ENCODE data around the gene MUC3A. TPM values are rescaled to one million over a fixed set of nuclear protein-coding genes. Genes with fewer than 3 reads are reported as not detected.

MUC3A gene
- total RNA-seq, 4 donors from 2014 or later: 0.22 TPM; not detected in 3

DNA sequence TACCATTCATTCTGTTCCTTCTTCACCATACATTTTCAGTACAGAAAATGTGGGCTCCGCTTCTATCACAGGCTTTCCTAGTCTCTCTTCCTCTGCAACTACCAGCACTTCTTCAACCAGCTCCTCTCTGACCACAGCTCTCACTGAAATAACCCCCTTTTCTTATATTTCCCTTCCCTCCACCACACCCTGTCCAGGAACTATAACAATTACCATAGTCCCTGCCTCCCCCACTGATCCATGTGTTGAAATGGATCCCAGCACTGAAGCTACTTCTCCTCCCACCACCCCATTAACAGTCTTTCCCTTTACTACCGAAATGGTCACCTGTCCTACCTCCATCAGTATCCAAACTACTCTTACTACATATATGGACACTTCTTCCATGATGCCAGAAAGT is 10.6 kb downstream of the MUC3A start:
- peaks cover 0 to 16% of the 10 kb centered on the region in 2 donors for H3K27me3 ChIP-seq
- TF ChIP-seq POLR2A (IDR thresholded peaks at IDR 0.05) (no peak), CTCF (IDR thresholded peaks at IDR 0.05) (no peak), EP300 (IDR thresholded peaks at IDR 0.05) (no peak)
- DNase-seq (ENCODE audit: low spot score in 2 of 2): no peak
- no peak overlapping the region for H3K27ac ChIP-seq
- WGBS, 2 donors: 67 to 72% methylated on average over 2 of the region's 2 CpGs
- no peak overlapping the region for H3K4me3 ChIP-seq
- H3K36me3 ChIP-seq: no peaks in the 10 kb centered on the region
- no peaks in the 10 kb centered on the region for H3K4me1 ChIP-seq
- H3K9me3 ChIP-seq: no peaks in the 10 kb centered on the region

DNA sequence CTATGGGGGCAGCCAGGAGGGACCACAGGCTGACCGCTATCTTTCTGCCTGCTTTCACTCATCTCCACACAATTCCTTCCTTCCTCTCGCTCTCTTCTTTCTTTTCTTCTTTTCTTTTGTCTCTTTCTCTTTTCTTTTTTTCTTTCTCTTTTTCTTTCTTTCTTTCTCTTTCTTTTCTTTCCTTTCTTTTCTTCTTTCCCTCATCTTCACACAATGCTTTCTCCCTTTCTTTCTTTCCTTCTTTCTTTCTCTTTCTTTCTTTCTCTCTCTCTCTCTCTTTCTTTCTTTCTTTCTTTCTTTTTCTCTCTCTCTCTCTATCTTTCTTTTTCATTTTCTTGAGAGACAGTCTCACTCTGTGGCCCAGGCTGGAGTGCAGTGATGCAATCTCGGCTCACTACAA is 13.2 kb downstream of the MUC3A start:
- Histone ChIP-seq H3K36me3 (no peaks in the 10 kb centered on the region), H3K4me1 (peaks cover 0 to 18% (median 5%) of the 10 kb centered on the region in 4 donors), H3K27ac (no peak overlapping the region), H3K9me3 (no peaks in the 10 kb centered on the region), H3K4me3 (no peak overlapping the region), H3K27me3 (peaks cover 0 to 42% of the 10 kb centered on the region in 2 donors)
- 81 to 85% methylated on average over 3 of the region's 3 CpGs for WGBS, 2 donors
- DNase-seq (ENCODE audit: low spot score in 2 of 2): no peak
- TF ChIP-seq POLR2A (IDR thresholded peaks at IDR 0.05) (no peak), CTCF (IDR thresholded peaks at IDR 0.05) (no peak), EP300 (IDR thresholded peaks at IDR 0.05) (no peak)

DNA sequence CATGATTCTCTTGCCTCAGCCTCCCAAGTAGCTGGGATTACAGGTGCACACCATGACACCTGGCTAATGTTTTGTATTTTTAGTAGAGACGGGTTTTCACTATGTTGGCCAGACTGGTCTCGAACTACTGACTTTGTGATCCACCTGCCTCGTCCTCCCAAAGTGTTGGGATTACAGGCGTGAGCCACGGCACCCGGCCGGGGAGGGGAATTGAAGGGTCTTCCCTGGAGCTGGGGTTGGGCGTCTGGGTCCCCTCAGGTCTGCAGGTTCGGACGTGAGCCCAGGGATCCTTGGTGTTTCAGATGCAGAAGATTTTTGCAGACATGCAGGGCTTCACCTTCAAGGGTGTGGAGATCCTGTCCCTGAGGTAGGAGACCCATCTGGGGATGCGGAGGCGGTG is 14.1 kb downstream of the MUC3A start:
- WGBS, 2 donors: 80 to 85% methylated on average over 12 of the region's 12 CpGs
- DNase-seq (ENCODE audit: low spot score in 2 of 2): no peak
- H3K9me3 ChIP-seq: no peaks in the 10 kb centered on the region
- H3K4me1 ChIP-seq: peaks cover 0 to 18% (median 5%) of the 10 kb centered on the region in 4 donors
- H3K27me3 ChIP-seq: peaks cover 0 to 46% of the 10 kb centered on the region in 2 donors
- H3K4me3 ChIP-seq: no peak overlapping the region
- no peaks in the 10 kb centered on the region for H3K36me3 ChIP-seq
- TF ChIP-seq EP300 (IDR thresholded peaks at IDR 0.05) (no peak), POLR2A (IDR thresholded peaks at IDR 0.05) (no peak), CTCF (IDR thresholded peaks at IDR 0.05) (no peak)
- no peak overlapping the region for H3K27ac ChIP-seq

DNA sequence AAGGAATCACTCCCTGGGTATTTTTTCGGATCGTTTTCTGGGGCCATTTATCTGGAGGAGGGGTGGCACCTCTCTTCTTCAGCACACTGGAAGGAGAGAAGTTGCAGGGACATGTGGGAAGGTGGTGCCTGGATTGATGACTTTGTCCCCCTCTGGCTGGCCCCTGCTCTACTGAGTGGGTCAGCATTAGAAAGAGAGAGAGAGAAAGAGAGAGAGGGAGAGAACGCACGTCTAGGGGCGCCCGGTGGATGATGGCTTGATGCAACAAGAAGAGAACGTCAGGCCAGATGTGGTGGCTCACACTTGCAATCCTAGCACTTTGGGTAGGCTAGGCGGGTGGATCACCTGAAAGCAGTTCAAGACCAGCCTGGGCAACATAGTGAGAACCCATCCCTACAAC is 14.5 kb downstream of the MUC3A start:
- Histone ChIP-seq H3K9me3 (no peaks in the 10 kb centered on the region), H3K4me3 (no peak overlapping the region), H3K36me3 (no peaks in the 10 kb centered on the region), H3K4me1 (peaks cover 0 to 18% (median 5%) of the 10 kb centered on the region in 4 donors), H3K27ac (no peak overlapping the region), H3K27me3 (peaks cover 0 to 51% of the 10 kb centered on the region in 2 donors)
- 73 to 80% methylated on average over 8 of the region's 8 CpGs for WGBS, 2 donors
- TF ChIP-seq POLR2A (IDR thresholded peaks at IDR 0.05): no peak
- no peak for TF ChIP-seq EP300 (IDR thresholded peaks at IDR 0.05)
- TF ChIP-seq CTCF (IDR thresholded peaks at IDR 0.05): no peak
- DNase-seq (ENCODE audit: low spot score in 2 of 2): no peak

GRCh38 chr7:100964630-100965029 is 15.3 kb downstream of the MUC3A start:
- H3K4me3 ChIP-seq: no peak overlapping the region
- H3K9me3 ChIP-seq: no peaks in the 10 kb centered on the region
- TF ChIP-seq EP300 (IDR thresholded peaks at IDR 0.05) (no peak), POLR2A (IDR thresholded peaks at IDR 0.05) (no peak)
- no peaks in the 10 kb centered on the region for H3K36me3 ChIP-seq
- no peak overlapping the region for H3K27ac ChIP-seq
- DNase-seq (ENCODE audit: low spot score in 2 of 2): no peak
- H3K4me1 ChIP-seq: peaks cover 0 to 18% (median 5%) of the 10 kb centered on the region in 4 donors
- 44 to 49% methylated on average over 7 of the region's 7 CpGs for WGBS, 2 donors
- peaks cover 0 to 57% of the 10 kb centered on the region in 2 donors for H3K27me3 ChIP-seq
